Keratinocyte (primary cell): ENCODE results near the gene PTPRT. TPM values are rescaled to one million over a fixed set of nuclear protein-coding genes. Genes with fewer than 3 reads are reported as not detected.

Source experiments
- DNase-seq: peaks from one replicate; pipeline ENCODE4 v3.0.0-alpha.2; 2011; ENCODE audit warnings: low read depth, missing footprints, low spot score
- FAIRE-seq: peaks from 2 replicates; lab custom pipeline; 2011; peaks lifted over from hg19 to GRCh38; lab: Jason Lieb, UNC
- H2AFZ ChIP-seq: 2 replicates; pipeline ENCODE4 v1.6.0; 2012; ENCODE audit warnings: low read length, control low read depth, inconsistent platforms; ENCODE audit not compliant: control insufficient read depth
- H3K27ac ChIP-seq: 2 replicates; pipeline ENCODE4 v1.5.1; 2011; ENCODE audit warnings: low read length; ENCODE audit not compliant: control insufficient read depth, insufficient read depth
- H3K27me3 ChIP-seq: 3 replicates; pipeline ENCODE4 v1.6.0; 2011; ENCODE audit warnings: low read length; ENCODE audit not compliant: control insufficient read depth, insufficient read depth; ENCODE audit errors: extremely low read depth
- H3K36me3 ChIP-seq, 2 experiments: 2 replicates in 1 of 2; 3 replicates in 1 of 2; pipeline ENCODE4 v1.5.1; 2011; ENCODE audit warnings: low read length in 2 of 2, mild to moderate bottlenecking in 1 of 2; ENCODE audit not compliant: control insufficient read depth in 2 of 2, insufficient read depth in 2 of 2; ENCODE audit errors: extremely low read depth in 1 of 2
- H3K4me1 ChIP-seq: 3 replicates; pipeline ENCODE4 v1.5.1; 2011; ENCODE audit warnings: low read length; ENCODE audit not compliant: control insufficient read depth, insufficient read depth; ENCODE audit errors: extremely low read depth
- H3K4me2 ChIP-seq: 3 replicates; pipeline ENCODE4 v1.6.0; 2011; ENCODE audit warnings: low read depth, low read length; ENCODE audit not compliant: control insufficient read depth, insufficient read depth; ENCODE audit errors: extremely low read depth
- H3K4me3 ChIP-seq, 3 experiments: fragments of 200-600 bp in 1 of 3; sonication (generic) in 1 of 3; 2 replicates in 2 of 3; 3 replicates in 1 of 3; pipeline ENCODE4 v1.5.1; 2011 to 2016; ENCODE audit warnings: low read length in 3 of 3, mild to moderate bottlenecking in 3 of 3, control low read depth in 2 of 3, inconsistent platforms in 1 of 3, low read depth in 1 of 3, mixed read lengths in 1 of 3, mixed run types in 1 of 3, moderate library complexity in 1 of 3; ENCODE audit not compliant: control insufficient read depth in 2 of 3, insufficient read depth in 2 of 3; ENCODE audit errors: extremely low read depth in 1 of 3
- H3K79me2 ChIP-seq: 2 replicates; pipeline ENCODE4 v1.6.0; 2012; ENCODE audit warnings: low read length; ENCODE audit not compliant: control insufficient read depth, insufficient read depth
- H3K9ac ChIP-seq: 3 replicates; pipeline ENCODE4 v1.6.0; 2011; ENCODE audit warnings: low read length; ENCODE audit not compliant: control insufficient read depth, insufficient read depth; ENCODE audit errors: extremely low read depth
- H3K9me1 ChIP-seq: 3 replicates; pipeline ENCODE4 v1.6.0; 2011; ENCODE audit warnings: low read length; ENCODE audit not compliant: control insufficient read depth, insufficient read depth; ENCODE audit errors: extremely low read depth
- H3K9me3 ChIP-seq: 2 replicates; pipeline ENCODE4 v1.5.1; 2012; ENCODE audit warnings: low read depth, low read length; ENCODE audit not compliant: control insufficient read depth
- H4K20me1 ChIP-seq: 3 replicates; pipeline ENCODE4 v1.6.0; 2011; ENCODE audit warnings: low read length; ENCODE audit not compliant: control insufficient read depth, insufficient read depth; ENCODE audit errors: extremely low read depth
- EZH2 ChIP-seq: IDR thresholded peaks from one replicate; pipeline ENCODE4 v1.6.1; 2012; ENCODE audit warnings: inconsistent platforms, mild to moderate bottlenecking, low read length, moderate library complexity
- dilution Hi-C: fragments of 300-500 bp; cut with MboI; formaldehyde crosslinking; loops from one replicate; pipeline ENCODE4 v1.7.0; 2020; ENCODE audit warnings: low sequenced_read_pairs; ENCODE audit not compliant: extremely low pct_ligation_motif_present
- polyA plus RNA-seq, 5 experiments: library from polyadenylated mRNA; depleted of rRNA in 3 of 5; stranded (reverse) in 3 of 5; stranded (forward) in 1 of 5; unstranded in 1 of 5; fragments of >200 nt; gene quantifications; 1 replicate in 1 of 5; 2 replicates in 3 of 5; 3 replicates in 1 of 5; pipeline versions ENCODE4 v1.2.1 to v1.2.3, GENCODE V29; 2011 to 2012; ENCODE audit warnings: missing spikeins in 2 of 5, low read depth in 1 of 5, low replicate concordance in 1 of 5
- TF ChIP-seq, protein P1 (sequence below), 3 experiments: IDR thresholded peaks in 1 of 3; conservative IDR thresholded peaks in 1 of 3; optimal IDR thresholded peaks in 1 of 3; 2 replicates in 2 of 3; 3 replicates in 1 of 3; pipeline versions ENCODE3 to v1.5.1; 2011; ENCODE audit warnings: low read length in 3 of 3, mild to moderate bottlenecking in 3 of 3, moderate library complexity in 2 of 3, control low read depth in 1 of 3, inconsistent platforms in 1 of 3; ENCODE audit not compliant: insufficient read depth in 2 of 3; ENCODE audit errors: extremely low read depth in 1 of 3

Gene PTPRT
- polyA plus RNA-seq, 1 donor (not counting 4 experiments of a cell fraction or from before 2014, with no cell fraction given) = not detected

DNA sequence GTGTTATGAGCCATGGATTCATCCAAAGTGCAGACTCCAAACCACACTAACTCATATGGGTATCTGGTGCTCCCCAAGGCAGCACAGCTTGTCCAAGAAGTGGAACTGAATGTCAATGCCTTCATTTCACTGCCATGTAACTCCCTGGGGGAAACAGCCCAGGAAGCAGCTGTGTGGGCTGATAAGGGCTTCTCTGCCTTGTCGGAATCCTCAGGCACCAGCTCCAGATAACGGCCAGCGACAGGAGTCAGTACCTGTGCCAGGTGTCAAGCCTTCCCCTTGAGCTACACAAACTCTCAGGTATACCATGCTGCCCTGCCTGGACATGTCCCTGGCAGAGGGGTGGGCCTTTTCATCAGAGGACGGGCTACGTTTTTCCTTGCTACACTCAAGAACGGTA, 819.6 kb downstream of the PTPRT start:
- Histone ChIP-seq H3K4me1 (no peaks in the 10 kb centered on the region), H3K9me3 (no peaks in the 10 kb centered on the region), H3K4me2 (no peak overlapping the region), H3K79me2 (no peaks in the 10 kb centered on the region), H4K20me1 (no peaks in the 10 kb centered on the region), H3K36me3 (no peaks in the 10 kb centered on the region), H2AFZ (no peak overlapping the region), H3K27ac (no peak overlapping the region), H3K4me3 (no peak overlapping the region), H3K9ac (no peak overlapping the region), H3K9me1 (no peaks in the 10 kb centered on the region), H3K27me3 (no peaks in the 10 kb centered on the region)
- no peak for DNase-seq
- FAIRE-seq = no peak
- dilution Hi-C loops = no loop called here
- no peak for TF ChIP-seq EZH2
- TF ChIP-seq, protein P1, sequence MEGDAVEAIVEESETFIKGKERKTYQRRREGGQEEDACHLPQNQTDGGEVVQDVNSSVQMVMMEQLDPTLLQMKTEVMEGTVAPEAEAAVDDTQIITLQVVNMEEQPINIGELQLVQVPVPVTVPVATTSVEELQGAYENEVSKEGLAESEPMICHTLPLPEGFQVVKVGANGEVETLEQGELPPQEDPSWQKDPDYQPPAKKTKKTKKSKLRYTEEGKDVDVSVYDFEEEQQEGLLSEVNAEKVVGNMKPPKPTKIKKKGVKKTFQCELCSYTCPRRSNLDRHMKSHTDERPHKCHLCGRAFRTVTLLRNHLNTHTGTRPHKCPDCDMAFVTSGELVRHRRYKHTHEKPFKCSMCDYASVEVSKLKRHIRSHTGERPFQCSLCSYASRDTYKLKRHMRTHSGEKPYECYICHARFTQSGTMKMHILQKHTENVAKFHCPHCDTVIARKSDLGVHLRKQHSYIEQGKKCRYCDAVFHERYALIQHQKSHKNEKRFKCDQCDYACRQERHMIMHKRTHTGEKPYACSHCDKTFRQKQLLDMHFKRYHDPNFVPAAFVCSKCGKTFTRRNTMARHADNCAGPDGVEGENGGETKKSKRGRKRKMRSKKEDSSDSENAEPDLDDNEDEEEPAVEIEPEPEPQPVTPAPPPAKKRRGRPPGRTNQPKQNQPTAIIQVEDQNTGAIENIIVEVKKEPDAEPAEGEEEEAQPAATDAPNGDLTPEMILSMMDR (optimal IDR thresholded peaks at IDR 0.05 in 1 of 3, IDR thresholded peaks at IDR 0.05 in 1 of 3, conservative IDR thresholded peaks at IDR 0.05 in 1 of 3; ENCODE audit: extremely low read depth in 1 of 3, insufficient read depth in 2 of 3, low read length in 3 of 3) = no peak

DNA sequence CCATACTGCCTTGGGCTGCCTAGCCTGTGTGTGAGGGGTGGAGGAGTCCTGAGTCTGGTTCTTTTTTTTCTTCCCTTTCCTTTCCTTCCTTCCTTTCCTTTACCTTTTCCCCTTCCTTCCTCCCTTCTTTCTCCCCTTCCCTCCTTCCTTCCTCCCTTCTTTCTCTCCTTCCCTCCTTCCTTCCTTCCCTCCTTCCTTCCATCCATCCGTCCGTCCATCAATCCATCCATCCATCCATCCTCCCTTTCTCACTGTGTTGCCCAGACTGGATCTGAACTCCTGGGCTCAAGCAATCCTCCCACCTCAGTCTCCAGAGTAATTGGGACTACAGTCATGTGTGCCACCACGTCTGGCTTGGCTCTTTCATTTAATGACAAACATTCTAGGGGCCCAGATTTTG, 820.8 kb downstream of the PTPRT start:
- H3K4me2 ChIP-seq = no peak overlapping the region
- FAIRE-seq = no peak

More for the DNA sequence above, 820.8 kb downstream of the PTPRT start:
- H4K20me1 ChIP-seq = no peaks in the 10 kb centered on the region
- no peaks in the 10 kb centered on the region for H3K79me2 ChIP-seq
- H3K4me1 ChIP-seq = no peaks in the 10 kb centered on the region
- no peaks in the 10 kb centered on the region for H3K9me1 ChIP-seq
- H3K9ac ChIP-seq = no peak overlapping the region
- no peak overlapping the region for H3K27ac ChIP-seq
- no peaks in the 10 kb centered on the region for H3K36me3 ChIP-seq
- no peak overlapping the region for H3K4me3 ChIP-seq
- H3K9me3 ChIP-seq = no peaks in the 10 kb centered on the region
- no peak overlapping the region for H2AFZ ChIP-seq
- no peak for DNase-seq
- H3K27me3 ChIP-seq = no peaks in the 10 kb centered on the region
- no peak for TF ChIP-seq EZH2
- TF ChIP-seq, protein P1 (optimal IDR thresholded peaks at IDR 0.05 in 1 of 3, IDR thresholded peaks at IDR 0.05 in 1 of 3, conservative IDR thresholded peaks at IDR 0.05 in 1 of 3; ENCODE audit: extremely low read depth in 1 of 3, insufficient read depth in 2 of 3, low read length in 3 of 3) = no peak
- dilution Hi-C loops = no loop called here
